ENCODE data around the gene TTC7B.

- TF ChIP-seq GATA2 (IDR thresholded peaks at IDR 0.05; ENCODE audit: low read depth, low read length) (no peak), GATA3 (IDR thresholded peaks at IDR 0.05; ENCODE audit: low read depth, low read length) (no peak)
Measured at GRCh38 chr14:90556666-90557450, 259.4 kb downstream of the TTC7B start.
